DND-41 (cell line): ENCODE results near the gene CRACDL.

Experiments
- CTCF ChIP-seq: IDR thresholded peaks from 2 replicates; pipeline ENCODE4 v1.5.1; 2012; ENCODE audit warnings: borderline replicate concordance, low read length, moderate library complexity, mild to moderate bottlenecking; ENCODE audit not compliant: poor library complexity, severe bottlenecking; ENCODE audit errors: extremely low read depth
- EZH2 ChIP-seq: IDR thresholded peaks from 3 replicates; pipeline ENCODE4 v1.6.1; 2012; ENCODE audit warnings: borderline replicate concordance, low read depth, mild to moderate bottlenecking, moderate library complexity, low read length, inconsistent platforms; ENCODE audit not compliant: severe bottlenecking

- TF ChIP-seq CTCF (no peak), EZH2 (no peak)
These were observed 24.5 kb downstream of the CRACDL start for GRCh38 chr2:98911376-98912154.
